GM19240 (cell line): ENCODE measurements around the gene CRISPLD2.

Experiments
- DNase-seq: peaks from one replicate; pipeline ENCODE4 v3.0.0; 2011; ENCODE audit warnings: low spot score; ENCODE audit not compliant: insufficient read length

Gene CRISPLD2

GRCh38 chr16:84800158-84800978 is 19.4 kb upstream of the CRISPLD2 start:
- no peak for DNase-seq

GRCh38 chr16:84803146-84803545 is 16.6 kb upstream of the CRISPLD2 start:
- no peak for DNase-seq

GRCh38 chr16:84804326-84804725 is 15.5 kb upstream of the CRISPLD2 start:
- no peak for DNase-seq

- DNase-seq, result no peak
Measured at GRCh38 chr16:84806256-84806889, 13.4 kb upstream of the CRISPLD2 start.

GRCh38 chr16:84806890-84807258 is 12.9 kb upstream of the CRISPLD2 start:
- no peak for DNase-seq

- DNase-seq, result no peak
Measured at GRCh38 chr16:84807776-84808175, 12.0 kb upstream of the CRISPLD2 start.

GRCh38 chr16:84808826-84809225 is 11.0 kb upstream of the CRISPLD2 start:
- DNase-seq, result no peak

GRCh38 chr16:84810518-84811273 is 9.1 kb upstream of the CRISPLD2 start:
- DNase-seq, result peak; percentile 43

GRCh38 chr16:84811529-84811928 is 8.3 kb upstream of the CRISPLD2 start:
- no peak for DNase-seq

GRCh38 chr16:84813141-84813934 is 6.4 kb upstream of the CRISPLD2 start:
- no peak for DNase-seq

GRCh38 chr16:84815462-84815861 is 4.3 kb upstream of the CRISPLD2 start:
- no peak for DNase-seq

- DNase-seq, result no peak
Measured at GRCh38 chr16:84816023-84816422, 3.8 kb upstream of the CRISPLD2 start.

GRCh38 chr16:84816485-84816884 is 3.3 kb upstream of the CRISPLD2 start:
- DNase-seq, result no peak

- DNase-seq, result no peak
Measured at GRCh38 chr16:84817206-84817605, 2.6 kb upstream of the CRISPLD2 start.

- DNase-seq, result no peak
Measured at GRCh38 chr16:84817613-84818012, 2.2 kb upstream of the CRISPLD2 start.

- no peak for DNase-seq
Measured at GRCh38 chr16:84818133-84818532, 1.7 kb upstream of the CRISPLD2 start.

GRCh38 chr16:84818989-84819643 is 669 bp upstream of the CRISPLD2 start:
- no peak for DNase-seq

- no peak for DNase-seq
Measured at GRCh38 chr16:84820305-84820684, 510 bp downstream of the CRISPLD2 start.

GRCh38 chr16:84820771-84821170 is 986 bp downstream of the CRISPLD2 start:
- no peak for DNase-seq

- DNase-seq, result no peak
Measured at GRCh38 chr16:84821179-84821578, 1.4 kb downstream of the CRISPLD2 start.
